Measurements from ENCODE around the gene NUP107. TPM values are rescaled to one million over a fixed set of nuclear protein-coding genes. Genes with fewer than 3 reads are reported as not detected.

NUP107 gene
- total RNA-seq, 1 experiment from 2014 or later = 145 TPM

GRCh38 chr12:68792952-68793351 is 106.2 kb downstream of the NUP107 start:
- in situ Hi-C loops (cut with HindIII; ENCODE audit: low sequenced_read_pairs) = no loop called here
- DNase-seq (ENCODE audit: low spot score) = no peak

DNA sequence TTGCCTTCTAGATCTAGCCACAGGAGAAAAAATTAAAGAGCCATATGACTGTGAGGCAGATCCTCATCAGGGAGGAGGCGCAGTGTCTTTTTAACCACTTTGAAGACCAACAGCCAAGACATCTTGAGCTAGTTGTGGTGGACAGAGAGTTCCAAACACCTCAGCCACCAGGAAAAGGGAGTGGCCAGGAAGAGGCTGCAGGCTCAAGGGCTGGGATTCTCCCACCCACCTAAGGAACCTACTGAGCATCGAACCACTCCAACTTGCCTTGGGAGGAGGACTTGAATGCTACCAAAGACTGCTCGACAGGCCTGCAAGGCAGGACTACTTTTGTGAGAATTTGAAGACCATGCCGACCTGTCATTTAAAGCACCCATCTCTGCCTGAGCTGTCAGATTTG is 106.7 kb downstream of the NUP107 start:
- in situ Hi-C loops (cut with HindIII; ENCODE audit: low sequenced_read_pairs) = no loop called here
- DNase-seq (ENCODE audit: low spot score) = no peak

- no peak for DNase-seq (ENCODE audit: low spot score)
- in situ Hi-C loops (cut with HindIII; ENCODE audit: low sequenced_read_pairs) = no loop called here
These were observed 107.3 kb downstream of the NUP107 start for GRCh38 chr12:68793975-68794652.

- in situ Hi-C loops (cut with HindIII; ENCODE audit: low sequenced_read_pairs) = no loop called here
- no peak for DNase-seq (ENCODE audit: low spot score)
These were observed 108.0 kb downstream of the NUP107 start for GRCh38 chr12:68794653-68795251.

Other genes with a start within 250 kb of the NUP107 start
- 97.5 and 103 TPM in 2 replicates for gene RAP1B, start 76.1 kb upstream of the NUP107 start, total RNA-seq (2014; rRNA removed; shearing (Covaris generic))
- gene SLC35E3, start 59.2 kb downstream of the NUP107 start, total RNA-seq (2014; rRNA removed; shearing (Covaris generic)) = 1.5 and 2.0 TPM in 2 replicates
- 27.4 and 46.7 TPM in 2 replicates for gene MDM2, start 121.2 kb downstream of the NUP107 start, total RNA-seq (2014; rRNA removed; shearing (Covaris generic))
- gene CPM, start 246.2 kb downstream of the NUP107 start, total RNA-seq (2014; rRNA removed; shearing (Covaris generic)) = not detected in 2 replicates

All from G401 (cell line).